ENCODE data around the gene TOMM40. TPM values are rescaled to one million over a fixed set of nuclear protein-coding genes. Genes with fewer than 3 reads are reported as not detected.
"Not testable (repeated sequence)": the region's sequence is repeated elsewhere in the genome, so short reads cannot be mapped to it uniquely, and the experiment has no call there.

The TOMM40 gene
- total and polyA plus RNA-seq, 7 experiments from 2014 or later = 26.3 to 73.3 (median 37.5) TPM

DNA sequence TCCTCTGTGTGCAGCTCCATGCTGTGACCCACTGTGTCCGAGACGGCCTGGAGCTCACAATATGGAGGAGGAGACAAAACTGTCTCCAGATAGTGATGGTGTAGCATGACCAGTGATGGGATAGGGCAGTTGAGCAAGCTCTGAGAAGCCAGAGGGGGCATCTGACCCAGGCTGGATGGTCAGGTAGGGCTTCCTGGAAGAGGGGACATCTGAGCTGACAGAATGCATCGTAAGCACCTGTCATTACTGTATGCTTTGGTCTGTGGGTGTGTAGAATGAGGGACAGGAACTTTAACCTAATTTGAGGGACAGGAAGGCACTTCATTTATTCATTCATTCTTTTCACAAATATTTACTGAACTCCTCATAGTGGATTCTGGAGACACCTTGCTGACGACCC, 6.5 kb upstream of the TOMM40 start:
- H3K36me3 ChIP-seq (ENCODE audit: control insufficient read depth in 2 of 3, insufficient read depth in 3 of 3, low read length in 3 of 3) = no peaks in the 10 kb centered on the region
- no peaks in the 10 kb centered on the region for H3K27me3 ChIP-seq (ENCODE audit: control insufficient read depth in 2 of 2, insufficient read depth in 2 of 2, low read length in 2 of 2)
- DNase-seq = no peak
- POLR2A ChIA-PET = no interaction called here
- H3K27ac ChIP-seq (ENCODE audit: low read depth, low read length) = no peak overlapping the region
- no peaks in the 10 kb centered on the region for H3K9me3 ChIP-seq (ENCODE audit: control insufficient read depth in 2 of 3, low read length in 3 of 3)
- Mint-ChIP-seq H3K4me1 (peaks cover 3 to 9% (median 6%) of the 10 kb centered on the region in 7 donors), H3K4me3 (peak overlapping the region in 1 of 10 donors; percentile 32), H3K9me3 (peaks cover 0 to 2% (median 0%) of the 10 kb centered on the region in 11 donors), H3K27ac (peak overlapping the region in 2 of 9 donors; percentile 23 to 28), H3K27me3 (peaks cover 0 to 8% (median 0%) of the 10 kb centered on the region in 5 donors), H3K36me3 (no peaks in the 10 kb centered on the region)
- CTCF ChIA-PET = interaction anchor here (0.5 to 1.6 kb wide), 3 partner anchors 13 to 347 kb away, joined by 3 to 5 read pairs (median 3); no protein-coding TSS in a partner anchor
- H3K4me1 ChIP-seq (ENCODE audit: control insufficient read depth in 2 of 2, insufficient read depth in 2 of 2, low read length in 2 of 2) = peaks cover under 1 to 2% of the 10 kb centered on the region in 2 donors
- no peak for ATAC-seq
- H3K4me3 ChIP-seq (ENCODE audit: low read length) = no peak overlapping the region
- intact Hi-C loops (cut with micrococcal nuclease) = no loop called here

- CTCF ChIA-PET = no interaction called here
- H3K27me3 Mint-ChIP-seq = peaks cover 0 to 8% (median 0%) of the 10 kb centered on the region in 5 donors
- no peak for ATAC-seq
Observed at GRCh38 chr19:44886141-44886540, 4.9 kb upstream of the TOMM40 start.

GRCh38 chr19:44887648-44888047, 3.4 kb upstream of the TOMM40 start:
- H3K36me3 Mint-ChIP-seq = peaks cover 0 to 8% (median 0%) of the 10 kb centered on the region in 5 donors
- Histone ChIP-seq H3K27me3 (ENCODE audit: control insufficient read depth in 2 of 2, insufficient read depth in 2 of 2, low read length in 2 of 2) (no peaks in the 10 kb centered on the region), H3K4me3 (ENCODE audit: low read length) (no peak overlapping the region), H3K9me3 (ENCODE audit: control insufficient read depth in 2 of 3, low read length in 3 of 3) (no peaks in the 10 kb centered on the region), H3K27ac (ENCODE audit: low read depth, low read length) (no peak overlapping the region), H3K4me1 (ENCODE audit: control insufficient read depth in 2 of 2, insufficient read depth in 2 of 2, low read length in 2 of 2) (peaks cover 10 to 20% of the 10 kb centered on the region in 2 donors), H3K36me3 (ENCODE audit: control insufficient read depth in 2 of 3, insufficient read depth in 3 of 3, low read length in 3 of 3) (peaks cover 0 to 5% (median 0%) of the 10 kb centered on the region in 3 experiments)
- H3K4me3 Mint-ChIP-seq = peak overlapping the region in 1 of 10 donors; percentile 10
- intact Hi-C loops (cut with micrococcal nuclease) = no loop called here
- peaks cover 0 to 5% (median 0%) of the 10 kb centered on the region in 11 donors for H3K9me3 Mint-ChIP-seq
- DNase-seq = no peak
- ChIA-PET POLR2A (no interaction called here), CTCF (no interaction called here)
- H3K4me1 Mint-ChIP-seq = peaks cover 16 to 33% (median 25%) of the 10 kb centered on the region in 7 donors
- H3K27ac Mint-ChIP-seq = peak overlapping the region in 2 of 9 donors; percentile 43 to 85
- H3K27me3 Mint-ChIP-seq = peaks cover 0 to 3% (median 0%) of the 10 kb centered on the region in 5 donors
- ATAC-seq = no peak

More at GRCh38 chr19:44886141-44886540, 4.9 kb upstream of the TOMM40 start:
- Histone ChIP-seq H3K36me3 (ENCODE audit: control insufficient read depth in 2 of 3, insufficient read depth in 3 of 3, low read length in 3 of 3) (no peaks in the 10 kb centered on the region), H3K27me3 (ENCODE audit: control insufficient read depth in 2 of 2, insufficient read depth in 2 of 2, low read length in 2 of 2) (no peaks in the 10 kb centered on the region), H3K4me3 (ENCODE audit: low read length) (no peak overlapping the region), H3K27ac (ENCODE audit: low read depth, low read length) (no peak overlapping the region), H3K4me1 (ENCODE audit: control insufficient read depth in 2 of 2, insufficient read depth in 2 of 2, low read length in 2 of 2) (peaks cover 7 to 8% of the 10 kb centered on the region in 2 donors), H3K9me3 (ENCODE audit: control insufficient read depth in 2 of 3, low read length in 3 of 3) (no peaks in the 10 kb centered on the region)
- POLR2A ChIA-PET = no interaction called here
- H3K4me3 Mint-ChIP-seq = no peak overlapping the region
- H3K4me1 Mint-ChIP-seq = peaks cover 6 to 20% (median 13%) of the 10 kb centered on the region in 7 donors
- intact Hi-C loops (cut with micrococcal nuclease) = no loop called here
- peaks cover 0 to 4% (median 0%) of the 10 kb centered on the region in 5 donors for H3K36me3 Mint-ChIP-seq
- no peak for DNase-seq
- H3K9me3 Mint-ChIP-seq = peaks cover 0 to 5% (median 0%) of the 10 kb centered on the region in 11 donors
- no peak overlapping the region for H3K27ac Mint-ChIP-seq

GRCh38 chr19:44888335-44888734, 2.7 kb upstream of the TOMM40 start:
- Mint-ChIP-seq H3K4me1 (peaks cover 18 to 40% (median 32%) of the 10 kb centered on the region in 7 donors), H3K4me3 (peak overlapping the region in 2 of 10 donors; percentile 16 to 22), H3K36me3 (peaks cover 0 to 13% (median 0%) of the 10 kb centered on the region in 5 donors), H3K27ac (peak overlapping the region in 4 of 9 donors; percentile 32 to 47 (median 38))
- H3K27me3 ChIP-seq (ENCODE audit: control insufficient read depth in 2 of 2, insufficient read depth in 2 of 2, low read length in 2 of 2); H3K27me3 Mint-ChIP-seq; CTCF ChIA-PET; H3K4me3 ChIP-seq (ENCODE audit: low read length); DNase-seq; H3K9me3 ChIP-seq (ENCODE audit: control insufficient read depth in 2 of 3, low read length in 3 of 3); H3K9me3 Mint-ChIP-seq; ATAC-seq; intact Hi-C loops (cut with micrococcal nuclease); H3K27ac ChIP-seq (ENCODE audit: low read depth, low read length); POLR2A ChIA-PET: not testable (repeated sequence)
- H3K4me1 ChIP-seq (ENCODE audit: control insufficient read depth in 2 of 2, insufficient read depth in 2 of 2, low read length in 2 of 2) = peaks cover 10 to 20% of the 10 kb centered on the region in 2 donors
- H3K36me3 ChIP-seq (ENCODE audit: control insufficient read depth in 2 of 3, insufficient read depth in 3 of 3, low read length in 3 of 3) = peaks cover 0 to 12% (median 4%) of the 10 kb centered on the region in 3 experiments

DNA sequence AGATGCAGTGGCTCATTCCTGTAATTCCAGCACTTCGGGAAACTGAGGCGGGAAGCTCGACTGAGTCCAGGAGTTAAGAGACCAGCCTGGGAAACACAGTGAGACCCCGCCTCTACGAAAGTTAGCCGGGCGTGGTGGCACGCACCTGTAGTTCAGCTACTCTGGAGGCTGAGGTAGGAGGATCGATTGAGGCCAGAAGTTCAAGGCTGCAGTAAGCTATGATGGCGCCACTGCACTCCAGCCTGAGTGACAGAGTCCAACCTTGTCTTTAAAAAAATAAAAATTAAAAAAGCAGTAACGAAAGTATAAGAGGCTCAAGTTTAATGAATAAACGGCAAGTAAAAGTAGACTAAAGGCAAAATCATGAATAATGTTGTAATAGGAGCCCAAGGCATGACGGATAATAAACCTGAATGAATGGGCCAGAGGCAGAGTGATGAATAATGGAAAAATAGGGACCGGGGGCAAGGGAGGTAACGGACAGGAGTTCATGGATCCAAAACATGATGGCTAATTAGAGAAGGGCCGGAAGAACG, 1.2 kb upstream of the TOMM40 start:
- POLR2A ChIA-PET = interaction anchor here (0.6 to 1.8 kb wide), 6 partner anchors 65 to 1368 kb away, joined by 3 to 12 read pairs (median 4); partner anchors contain the start of genes CLPTM1 and PPP1R37
- peak overlapping the region; percentile 69 for H3K4me3 ChIP-seq (ENCODE audit: low read length)

GRCh38 chr19:44890366-44891015, 563 bp upstream of the TOMM40 start:
- peak overlapping the region; percentile 69 for H3K4me3 ChIP-seq (ENCODE audit: low read length)
- Mint-ChIP-seq H3K27me3 (no peaks in the 10 kb centered on the region), H3K27ac (peak overlapping the region; percentile 90 to 96 (median 94)), H3K9me3 (peaks cover 0 to 5% (median 0%) of the 10 kb centered on the region in 11 donors), H3K4me3 (peak overlapping the region; percentile 83 to 93 (median 89)), H3K36me3 (peaks cover 0 to 19% (median 3%) of the 10 kb centered on the region in 5 donors), H3K4me1 (peaks cover 18 to 44% (median 35%) of the 10 kb centered on the region in 7 donors)
- DNase-seq = peak; percentile 97 to 100 (median 100)
- H3K27ac ChIP-seq (ENCODE audit: low read depth, low read length) = peak overlapping the region; percentile 84
- H3K36me3 ChIP-seq (ENCODE audit: control insufficient read depth in 2 of 3, insufficient read depth in 3 of 3, low read length in 3 of 3) = peaks cover 0 to 33% (median 8%) of the 10 kb centered on the region in 3 experiments
- ATAC-seq = peak; percentile 86
- H3K4me1 ChIP-seq (ENCODE audit: control insufficient read depth in 2 of 2, insufficient read depth in 2 of 2, low read length in 2 of 2) = peaks cover 10 to 20% of the 10 kb centered on the region in 2 donors
- no peaks in the 10 kb centered on the region for H3K9me3 ChIP-seq (ENCODE audit: control insufficient read depth in 2 of 3, low read length in 3 of 3)
- ChIA-PET CTCF (no interaction called here), POLR2A (interaction anchor here (0.6 to 1.8 kb wide), 4 partner anchors 64 to 1368 kb away, joined by 3 to 12 read pairs (median 7); partner anchors contain the start of genes CLPTM1 and PPP1R37)
- no peaks in the 10 kb centered on the region for H3K27me3 ChIP-seq (ENCODE audit: control insufficient read depth in 2 of 2, insufficient read depth in 2 of 2, low read length in 2 of 2)
- intact Hi-C loops (cut with micrococcal nuclease) = loop anchor here (1.0 to 5.0 kb wide), 16 partner anchors 25 to 997 kb away; partner anchors contain the start of genes BLOC1S3 (in 2 of the 2), CLPTM1 (in 2 of the 2), TRAPPC6A (in 2 of the 2) and CLASRP (in 1 of the 2)

More for the DNA sequence above, 1.2 kb upstream of the TOMM40 start:
- CTCF ChIA-PET = no interaction called here
- H3K36me3 Mint-ChIP-seq = peaks cover 0 to 18% (median 3%) of the 10 kb centered on the region in 5 donors
- ATAC-seq = no peak
- intact Hi-C loops (cut with micrococcal nuclease) = loop anchor here (1.0 to 5.0 kb wide), 16 partner anchors 25 to 997 kb away; partner anchors contain the start of genes BLOC1S3 (in 2 of the 2), CLPTM1 (in 2 of the 2), TRAPPC6A (in 2 of the 2) and CLASRP (in 1 of the 2)
- no peaks in the 10 kb centered on the region for H3K27me3 Mint-ChIP-seq
- peak overlapping the region; percentile 83 to 93 (median 89) for H3K4me3 Mint-ChIP-seq
- peaks cover 10 to 20% of the 10 kb centered on the region in 2 donors for H3K4me1 ChIP-seq (ENCODE audit: control insufficient read depth in 2 of 2, insufficient read depth in 2 of 2, low read length in 2 of 2)
- peak overlapping the region; percentile 84 for H3K27ac ChIP-seq (ENCODE audit: low read depth, low read length)
- no peak for DNase-seq
- no peaks in the 10 kb centered on the region for H3K9me3 ChIP-seq (ENCODE audit: control insufficient read depth in 2 of 3, low read length in 3 of 3)
- peaks cover 18 to 44% (median 33%) of the 10 kb centered on the region in 7 donors for H3K4me1 Mint-ChIP-seq
- H3K36me3 ChIP-seq (ENCODE audit: control insufficient read depth in 2 of 3, insufficient read depth in 3 of 3, low read length in 3 of 3) = peaks cover 0 to 27% (median 8%) of the 10 kb centered on the region in 3 experiments
- no peaks in the 10 kb centered on the region for H3K27me3 ChIP-seq (ENCODE audit: control insufficient read depth in 2 of 2, insufficient read depth in 2 of 2, low read length in 2 of 2)
- H3K9me3 Mint-ChIP-seq = peaks cover 0 to 5% (median 0%) of the 10 kb centered on the region in 11 donors
- H3K27ac Mint-ChIP-seq = peak overlapping the region; percentile 90 to 96 (median 94)
